Measurements from ENCODE around the gene WDR44. TPM values are rescaled to one million over a fixed set of nuclear protein-coding genes. Genes with fewer than 3 reads are reported as not detected.

Gene WDR44
- polyA plus RNA-seq, 1 experiment, result 7.5 TPM

DNA sequence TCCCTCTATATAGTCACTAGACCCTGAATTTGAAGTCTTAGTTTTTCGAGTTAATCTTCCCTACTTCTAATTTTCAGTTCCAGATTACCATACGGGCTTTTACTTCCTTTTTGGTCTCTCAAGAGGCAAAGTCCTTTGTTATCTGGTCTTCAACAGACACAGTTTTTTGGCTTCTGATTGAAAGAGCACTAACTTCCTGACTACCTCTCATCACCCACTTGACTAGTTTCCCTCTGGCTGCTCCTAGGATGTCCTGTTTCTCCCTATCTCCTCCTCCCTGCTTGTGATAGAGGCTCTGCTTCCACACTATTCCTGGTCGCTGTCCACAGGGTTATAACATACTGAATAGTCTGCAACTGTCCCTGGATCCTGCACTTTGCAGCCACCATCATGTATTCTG is 16.7 kb upstream of the WDR44 start:
- ChIA-PET POLR2A (no interaction called here), CTCF (no interaction called here)
- Histone ChIP-seq H3K27me3 (ENCODE audit: control insufficient read depth, insufficient read depth, low read length) (no peaks in the 10 kb centered on the region), H3K4me3 (ENCODE audit: low read depth, low read length) (no peak overlapping the region), H3K36me3 (ENCODE audit: control insufficient read depth, insufficient read depth, low read length) (no peaks in the 10 kb centered on the region)
- TF ChIP-seq, protein P1, sequence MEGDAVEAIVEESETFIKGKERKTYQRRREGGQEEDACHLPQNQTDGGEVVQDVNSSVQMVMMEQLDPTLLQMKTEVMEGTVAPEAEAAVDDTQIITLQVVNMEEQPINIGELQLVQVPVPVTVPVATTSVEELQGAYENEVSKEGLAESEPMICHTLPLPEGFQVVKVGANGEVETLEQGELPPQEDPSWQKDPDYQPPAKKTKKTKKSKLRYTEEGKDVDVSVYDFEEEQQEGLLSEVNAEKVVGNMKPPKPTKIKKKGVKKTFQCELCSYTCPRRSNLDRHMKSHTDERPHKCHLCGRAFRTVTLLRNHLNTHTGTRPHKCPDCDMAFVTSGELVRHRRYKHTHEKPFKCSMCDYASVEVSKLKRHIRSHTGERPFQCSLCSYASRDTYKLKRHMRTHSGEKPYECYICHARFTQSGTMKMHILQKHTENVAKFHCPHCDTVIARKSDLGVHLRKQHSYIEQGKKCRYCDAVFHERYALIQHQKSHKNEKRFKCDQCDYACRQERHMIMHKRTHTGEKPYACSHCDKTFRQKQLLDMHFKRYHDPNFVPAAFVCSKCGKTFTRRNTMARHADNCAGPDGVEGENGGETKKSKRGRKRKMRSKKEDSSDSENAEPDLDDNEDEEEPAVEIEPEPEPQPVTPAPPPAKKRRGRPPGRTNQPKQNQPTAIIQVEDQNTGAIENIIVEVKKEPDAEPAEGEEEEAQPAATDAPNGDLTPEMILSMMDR (IDR thresholded peaks at IDR 0.05; ENCODE audit: insufficient read depth, low read depth, low read length), result no peak
- no peak for DNase-seq (ENCODE audit: low read depth)

- Histone ChIP-seq H3K4me3 (ENCODE audit: low read depth, low read length) (no peak overlapping the region), H3K27me3 (ENCODE audit: control insufficient read depth, insufficient read depth, low read length) (no peaks in the 10 kb centered on the region), H3K36me3 (ENCODE audit: control insufficient read depth, insufficient read depth, low read length) (no peaks in the 10 kb centered on the region)
- POLR2A ChIA-PET, result no interaction called here
- TF ChIP-seq, protein P1 (IDR thresholded peaks at IDR 0.05; ENCODE audit: insufficient read depth, low read depth, low read length), result no peak
- CTCF ChIA-PET, result no interaction called here
- no peak for DNase-seq (ENCODE audit: low read depth)
Measured at GRCh38 chrX:118337687-118338086, 8.2 kb upstream of the WDR44 start.

GRCh38 chrX:118338930-118339329 is 7.0 kb upstream of the WDR44 start:
- ChIA-PET CTCF (no interaction called here), POLR2A (no interaction called here)
- Histone ChIP-seq H3K36me3 (ENCODE audit: control insufficient read depth, insufficient read depth, low read length) (no peaks in the 10 kb centered on the region), H3K27me3 (ENCODE audit: control insufficient read depth, insufficient read depth, low read length) (no peaks in the 10 kb centered on the region), H3K4me3 (ENCODE audit: low read depth, low read length) (no peak overlapping the region)
- DNase-seq (ENCODE audit: low read depth), result no peak
- TF ChIP-seq, protein P1 (IDR thresholded peaks at IDR 0.05; ENCODE audit: insufficient read depth, low read depth, low read length), result no peak

GRCh38 chrX:118345045-118345463 is 852 bp upstream of the WDR44 start:
- ChIA-PET CTCF (no interaction called here), POLR2A (no interaction called here)
- Histone ChIP-seq H3K36me3 (ENCODE audit: control insufficient read depth, insufficient read depth, low read length) (no peaks in the 10 kb centered on the region), H3K27me3 (ENCODE audit: control insufficient read depth, insufficient read depth, low read length) (no peaks in the 10 kb centered on the region), H3K4me3 (ENCODE audit: low read depth, low read length) (peak overlapping the region; percentile 47)
- TF ChIP-seq, protein P1 (IDR thresholded peaks at IDR 0.05; ENCODE audit: insufficient read depth, low read depth, low read length), result no peak
- DNase-seq (ENCODE audit: low read depth), result no peak

DNA sequence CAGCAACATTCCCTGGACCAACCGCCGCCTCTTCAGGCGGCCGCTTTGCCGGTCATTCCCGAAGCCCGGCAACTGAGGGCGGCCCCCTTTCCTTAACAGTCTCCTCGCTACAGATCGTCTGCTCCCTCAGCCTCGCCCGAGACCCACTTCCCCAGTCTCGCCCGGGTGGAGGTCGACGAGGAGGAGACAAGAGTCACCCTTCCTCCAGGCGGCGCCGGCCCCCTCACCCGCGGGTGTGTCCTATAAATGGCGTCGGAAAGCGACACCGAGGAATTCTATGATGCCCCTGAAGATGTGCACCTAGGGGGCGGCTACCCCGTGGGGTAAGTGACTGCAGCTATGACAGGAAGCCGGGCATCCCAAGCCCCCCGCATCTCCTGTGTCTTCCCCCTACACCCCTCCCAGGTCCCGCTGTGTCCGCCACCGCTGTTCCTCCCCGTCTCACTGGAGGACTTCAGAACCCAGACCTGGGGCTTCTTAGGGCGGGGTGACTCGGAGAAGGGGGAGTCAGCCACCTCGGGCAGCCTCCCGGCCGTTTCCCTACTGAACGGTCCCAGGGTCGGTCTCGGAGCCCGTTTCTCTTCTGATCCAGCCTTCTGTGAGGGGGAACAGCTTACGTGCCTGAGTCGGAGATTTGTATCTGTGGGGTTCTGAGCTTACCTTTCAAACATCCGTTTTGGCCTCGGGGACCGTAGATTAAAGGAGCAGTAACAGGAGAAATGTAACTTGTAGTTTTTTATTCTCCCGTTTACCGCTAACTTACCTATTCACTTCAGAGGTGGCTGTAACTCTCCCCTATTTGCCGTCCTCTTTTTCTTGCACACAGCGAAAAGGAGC is 570 bp downstream of the WDR44 start:
- H3K4me3 ChIP-seq (ENCODE audit: low read depth, low read length), result peak overlapping the region; percentile 78
- TF ChIP-seq, protein P1 (IDR thresholded peaks at IDR 0.05; ENCODE audit: insufficient read depth, low read depth, low read length), result peak; percentile 19; the same call in 1 of the 2 replicates
- H3K27me3 ChIP-seq (ENCODE audit: control insufficient read depth, insufficient read depth, low read length), result no peaks in the 10 kb centered on the region
- H3K36me3 ChIP-seq (ENCODE audit: control insufficient read depth, insufficient read depth, low read length), result no peaks in the 10 kb centered on the region
- CTCF ChIA-PET, result interaction anchor here (0.7 kb wide), 1 partner anchor 104 kb away, joined by 3 read pairs; no protein-coding TSS in a partner anchor
- DNase-seq (ENCODE audit: low read depth), result no peak
- POLR2A ChIA-PET, result interaction anchor here (0.7 kb wide), 1 partner anchor 36 kb away, joined by 3 read pairs; no protein-coding TSS in a partner anchor
